SKM-1 (cell line): ENCODE measurements around the gene OR7D2.
A peak's percentile ranks its signal among the peaks of the same experiment; 100 is the strongest.

Source experiments
- DNase-seq: peaks from one replicate; lab custom pipeline; 2025; ENCODE audit not compliant: unreplicated experiment; lab: John Stamatoyannopoulos, UW

Gene OR7D2

GRCh38 chr19:9178901-9179300, at the start of gene OR7D2:
TSS of gene OR7D2 (plus strand) at chr19:9178979. CDS start at chr19:9185782, 6,803 bp downstream.
- DNase-seq, result no peak

- DNase-seq, result no peak
Measured at GRCh38 chr19:9130965-9131364, 47.8 kb upstream of the OR7D2 start.

- DNase-seq, result no peak
Measured at GRCh38 chr19:9132422-9132821, 46.4 kb upstream of the OR7D2 start.

- DNase-seq, result no peak
Measured at GRCh38 chr19:9139609-9140158, 39.1 kb upstream of the OR7D2 start.

- peak; percentile 82 for DNase-seq
Measured at GRCh38 chr19:9140159-9140874, 38.5 kb upstream of the OR7D2 start, which contains the start of gene ZNF317. TSS of gene ZNF317 (plus strand) at chr19:9140397. CDS start at chr19:9156017, 15,620 bp downstream.

GRCh38 chr19:9144920-9145319, 33.9 kb upstream of the OR7D2 start:
- DNase-seq, result no peak

- no peak for DNase-seq
Measured at GRCh38 chr19:9146882-9147281, 31.9 kb upstream of the OR7D2 start.

GRCh38 chr19:9148697-9149096, 30.1 kb upstream of the OR7D2 start:
- DNase-seq, result no peak

GRCh38 chr19:9149997-9150396, 28.8 kb upstream of the OR7D2 start:
- DNase-seq, result no peak

GRCh38 chr19:9150650-9151049, 28.1 kb upstream of the OR7D2 start:
- DNase-seq, result no peak

GRCh38 chr19:9151367-9151766, 27.4 kb upstream of the OR7D2 start:
- no peak for DNase-seq

GRCh38 chr19:9155591-9155990, 23.2 kb upstream of the OR7D2 start:
- no peak for DNase-seq

GRCh38 chr19:9156304-9156703, 22.5 kb upstream of the OR7D2 start:
- DNase-seq, result no peak

GRCh38 chr19:9159891-9160290, 18.9 kb upstream of the OR7D2 start:
- no peak for DNase-seq

- no peak for DNase-seq
Measured at GRCh38 chr19:9161427-9161826, 17.4 kb upstream of the OR7D2 start.

GRCh38 chr19:9165261-9165660, 13.5 kb upstream of the OR7D2 start:
- DNase-seq, result no peak

- no peak for DNase-seq
Measured at GRCh38 chr19:9166846-9167245, 11.9 kb upstream of the OR7D2 start.

- no peak for DNase-seq
Measured at GRCh38 chr19:9171393-9171991, 7.3 kb upstream of the OR7D2 start.

- DNase-seq, result no peak
Measured at GRCh38 chr19:9175326-9175725, 3.5 kb upstream of the OR7D2 start.

GRCh38 chr19:9183000-9183399, 4.2 kb downstream of the OR7D2 start:
- DNase-seq, result no peak

GRCh38 chr19:9187191-9187590, 8.4 kb downstream of the OR7D2 start:
- DNase-seq, result no peak

GRCh38 chr19:9189535-9189934, 10.8 kb downstream of the OR7D2 start:
- no peak for DNase-seq
